Cortex of kidney (tissue), 1 donor: ENCODE data around the gene DDX1.

Source experiments
- DNase-seq: peaks from one replicate; lab custom pipeline; 2025; lab: John Stamatoyannopoulos, UW

The DDX1 gene

GRCh38 chr2:15630121-15630977, 38.7 kb downstream of the DDX1 start:
- no peak for DNase-seq

- DNase-seq: no peak
Observed at GRCh38 chr2:15630978-15631719, 39.5 kb downstream of the DDX1 start.

- DNase-seq: no peak
Observed at GRCh38 chr2:15631883-15632282, 40.2 kb downstream of the DDX1 start.

GRCh38 chr2:15633043-15633970, 41.6 kb downstream of the DDX1 start:
- no peak for DNase-seq

GRCh38 chr2:15633971-15634346, 42.3 kb downstream of the DDX1 start:
- no peak for DNase-seq

GRCh38 chr2:15634846-15635490, 43.3 kb downstream of the DDX1 start:
- no peak for DNase-seq

- no peak for DNase-seq
Observed at GRCh38 chr2:15636972-15637785, 45.5 kb downstream of the DDX1 start.

GRCh38 chr2:15638720-15639119, 47.1 kb downstream of the DDX1 start:
- DNase-seq: no peak

GRCh38 chr2:15639323-15640251, 47.9 kb downstream of the DDX1 start:
- DNase-seq: no peak

- DNase-seq: no peak
Observed at GRCh38 chr2:15640261-15640711, 48.6 kb downstream of the DDX1 start.

- no peak for DNase-seq
Observed at GRCh38 chr2:15640784-15641183, 49.1 kb downstream of the DDX1 start.

GRCh38 chr2:15641530-15641982, 49.9 kb downstream of the DDX1 start:
- DNase-seq: no peak

GRCh38 chr2:15642011-15642814, 50.5 kb downstream of the DDX1 start:
- DNase-seq: no peak

GRCh38 chr2:15642815-15643500, 51.3 kb downstream of the DDX1 start:
- DNase-seq: no peak

- no peak for DNase-seq
Observed at GRCh38 chr2:15643791-15644585, 52.3 kb downstream of the DDX1 start.

GRCh38 chr2:15645300-15645699, 53.6 kb downstream of the DDX1 start:
- no peak for DNase-seq

GRCh38 chr2:15645720-15646385, 54.2 kb downstream of the DDX1 start:
- DNase-seq: no peak
